WTC11 (cell line): Measurements from ENCODE around the gene OR10D3.

ENCODE experiments used
- CREB1 ChIP-seq: sonication (generic); formaldehyde crosslinking; IDR thresholded peaks from 2 replicates; pipeline ENCODE4 v1.8.0; 2023; ENCODE audit warnings: mild to moderate bottlenecking, missing genetic modification reagents
- MXD4 ChIP-seq: fragments of 250-450 bp; sonication (Bioruptor Pico); IDR thresholded peaks from 2 replicates; pipeline ENCODE4 v1.8.0; 2021; ENCODE audit warnings: mild to moderate bottlenecking, moderate library complexity, borderline replicate concordance
- NFYB ChIP-seq: sonication (generic); formaldehyde crosslinking; conservative IDR thresholded peaks from 2 replicates; pipeline ENCODE4 v1.8.0; 2022; ENCODE audit warnings: low read depth, missing genetic modification reagents
- ZNF138 ChIP-seq: sonication (generic); formaldehyde crosslinking; conservative IDR thresholded peaks from 2 replicates; pipeline ENCODE4 v1.8.1; 2022; ENCODE audit warnings: mild to moderate bottlenecking, moderate library complexity, missing genetic modification reagents
- TF ChIP-seq, protein P1 (sequence below): fragments of 200-600 bp; IDR thresholded peaks from 2 replicates; pipeline ENCODE4 v1.8.0; 2022; ENCODE audit warnings: antibody characterized with exemption
- TF ChIP-seq, protein P2 (sequence below): sonication (generic); formaldehyde crosslinking; IDR thresholded peaks from 2 replicates; pipeline ENCODE4 v1.8.1; 2023; ENCODE audit warnings: mild to moderate bottlenecking, missing genetic modification reagents, moderate library complexity
- TF ChIP-seq, protein P3 (sequence below): sonication (generic); formaldehyde crosslinking; conservative IDR thresholded peaks from 2 replicates; pipeline ENCODE4 v1.8.1; 2022; ENCODE audit warnings: mild to moderate bottlenecking, missing genetic modification reagents
- TF ChIP-seq, protein P4 (sequence below): sonication (generic); formaldehyde crosslinking; IDR thresholded peaks from 2 replicates; pipeline ENCODE4 v1.8.0; 2022; ENCODE audit warnings: mild to moderate bottlenecking, missing genetic modification reagents
- TF ChIP-seq, protein P5 (sequence below): sonication (generic); formaldehyde crosslinking; IDR thresholded peaks from 2 replicates; pipeline ENCODE4 v1.8.1; 2022; ENCODE audit warnings: low read depth, mild to moderate bottlenecking, moderate library complexity, missing genetic modification reagents, borderline replicate concordance

DNA sequence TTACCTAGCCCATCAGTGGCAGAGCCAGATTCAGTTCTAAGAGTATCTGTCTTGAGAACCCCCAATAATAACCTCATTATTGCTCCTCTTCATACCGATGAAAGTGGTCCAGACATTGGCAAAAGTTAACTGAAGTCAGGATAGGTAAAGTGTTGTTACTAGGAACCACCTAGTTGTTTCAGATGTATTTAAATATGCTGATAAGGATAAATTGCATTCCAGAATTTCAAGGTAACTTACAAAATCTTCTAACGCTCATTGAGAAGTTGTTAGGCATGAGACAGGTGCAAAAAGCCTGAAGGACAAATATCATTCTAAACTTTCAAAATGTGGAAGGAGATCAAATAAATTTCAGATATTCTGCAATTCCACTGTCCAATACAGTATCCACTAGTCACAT, 40.1 kb upstream of the OR10D3 start:
- TF ChIP-seq, protein P1, sequence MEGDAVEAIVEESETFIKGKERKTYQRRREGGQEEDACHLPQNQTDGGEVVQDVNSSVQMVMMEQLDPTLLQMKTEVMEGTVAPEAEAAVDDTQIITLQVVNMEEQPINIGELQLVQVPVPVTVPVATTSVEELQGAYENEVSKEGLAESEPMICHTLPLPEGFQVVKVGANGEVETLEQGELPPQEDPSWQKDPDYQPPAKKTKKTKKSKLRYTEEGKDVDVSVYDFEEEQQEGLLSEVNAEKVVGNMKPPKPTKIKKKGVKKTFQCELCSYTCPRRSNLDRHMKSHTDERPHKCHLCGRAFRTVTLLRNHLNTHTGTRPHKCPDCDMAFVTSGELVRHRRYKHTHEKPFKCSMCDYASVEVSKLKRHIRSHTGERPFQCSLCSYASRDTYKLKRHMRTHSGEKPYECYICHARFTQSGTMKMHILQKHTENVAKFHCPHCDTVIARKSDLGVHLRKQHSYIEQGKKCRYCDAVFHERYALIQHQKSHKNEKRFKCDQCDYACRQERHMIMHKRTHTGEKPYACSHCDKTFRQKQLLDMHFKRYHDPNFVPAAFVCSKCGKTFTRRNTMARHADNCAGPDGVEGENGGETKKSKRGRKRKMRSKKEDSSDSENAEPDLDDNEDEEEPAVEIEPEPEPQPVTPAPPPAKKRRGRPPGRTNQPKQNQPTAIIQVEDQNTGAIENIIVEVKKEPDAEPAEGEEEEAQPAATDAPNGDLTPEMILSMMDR: no peak
- TF ChIP-seq, protein P2, sequence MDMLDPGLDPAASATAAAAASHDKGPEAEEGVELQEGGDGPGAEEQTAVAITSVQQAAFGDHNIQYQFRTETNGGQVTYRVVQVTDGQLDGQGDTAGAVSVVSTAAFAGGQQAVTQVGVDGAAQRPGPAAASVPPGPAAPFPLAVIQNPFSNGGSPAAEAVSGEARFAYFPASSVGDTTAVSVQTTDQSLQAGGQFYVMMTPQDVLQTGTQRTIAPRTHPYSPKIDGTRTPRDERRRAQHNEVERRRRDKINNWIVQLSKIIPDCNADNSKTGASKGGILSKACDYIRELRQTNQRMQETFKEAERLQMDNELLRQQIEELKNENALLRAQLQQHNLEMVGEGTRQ (CRISPR knock-in tag): no peak
- TF ChIP-seq MXD4 (CRISPR knock-in tag) (no peak), NFYB (CRISPR knock-in tag) (no peak), CREB1 (CRISPR knock-in tag) (no peak), ZNF138 (CRISPR knock-in tag) (no peak)
- TF ChIP-seq, protein P3, sequence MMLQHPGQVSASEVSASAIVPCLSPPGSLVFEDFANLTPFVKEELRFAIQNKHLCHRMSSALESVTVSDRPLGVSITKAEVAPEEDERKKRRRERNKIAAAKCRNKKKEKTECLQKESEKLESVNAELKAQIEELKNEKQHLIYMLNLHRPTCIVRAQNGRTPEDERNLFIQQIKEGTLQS (CRISPR knock-in tag): no peak
- TF ChIP-seq, protein P4, sequence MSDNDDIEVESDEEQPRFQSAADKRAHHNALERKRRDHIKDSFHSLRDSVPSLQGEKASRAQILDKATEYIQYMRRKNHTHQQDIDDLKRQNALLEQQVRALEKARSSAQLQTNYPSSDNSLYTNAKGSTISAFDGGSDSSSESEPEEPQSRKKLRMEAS (CRISPR knock-in tag): no peak
- TF ChIP-seq, protein P5, sequence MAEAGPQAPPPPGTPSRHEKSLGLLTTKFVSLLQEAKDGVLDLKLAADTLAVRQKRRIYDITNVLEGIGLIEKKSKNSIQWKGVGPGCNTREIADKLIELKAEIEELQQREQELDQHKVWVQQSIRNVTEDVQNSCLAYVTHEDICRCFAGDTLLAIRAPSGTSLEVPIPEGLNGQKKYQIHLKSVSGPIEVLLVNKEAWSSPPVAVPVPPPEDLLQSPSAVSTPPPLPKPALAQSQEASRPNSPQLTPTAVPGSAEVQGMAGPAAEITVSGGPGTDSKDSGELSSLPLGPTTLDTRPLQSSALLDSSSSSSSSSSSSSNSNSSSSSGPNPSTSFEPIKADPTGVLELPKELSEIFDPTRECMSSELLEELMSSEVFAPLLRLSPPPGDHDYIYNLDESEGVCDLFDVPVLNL (CRISPR knock-in tag): no peak
